Neuronal stem cell (in vitro differentiated cells): ENCODE data around the gene NKX3-2.

Source experiments
- DNase-seq: peaks from one replicate; pipeline ENCODE4 v3.0.0-alpha.2; 2013; ENCODE audit warnings: low spot score
- H2AFZ ChIP-seq: one replicate; pipeline ENCODE4 v1.6.1; 2013; ENCODE audit warnings: mild to moderate bottlenecking, low read length, inconsistent platforms
- H2AK5ac ChIP-seq: 2 replicates; pipeline ENCODE4 v1.6.1; 2013; ENCODE audit warnings: low read depth, mild to moderate bottlenecking, inconsistent platforms, low read length, moderate library complexity, mixed read lengths
- H2BK120ac ChIP-seq: 2 replicates; pipeline ENCODE4 v1.6.1; 2013; ENCODE audit warnings: low read depth, mild to moderate bottlenecking, inconsistent platforms, low read length, moderate library complexity, mixed read lengths
- H2BK12ac ChIP-seq: one replicate; pipeline ENCODE4 v1.6.1; 2013; ENCODE audit warnings: low read length, inconsistent platforms
- H2BK15ac ChIP-seq: 2 replicates; pipeline ENCODE4 v1.6.1; 2013; ENCODE audit warnings: mild to moderate bottlenecking, low read length, inconsistent platforms, mixed read lengths
- H2BK5ac ChIP-seq: one replicate; pipeline ENCODE4 v1.6.1; 2013; ENCODE audit warnings: inconsistent platforms, mild to moderate bottlenecking, low read length, moderate library complexity
- H3K14ac ChIP-seq: one replicate; pipeline ENCODE4 v1.6.1; 2013; ENCODE audit warnings: low read length, inconsistent platforms
- H3K18ac ChIP-seq: 2 replicates; pipeline ENCODE4 v1.6.1; 2013; ENCODE audit warnings: low read length, inconsistent platforms
- H3K23ac ChIP-seq: 2 replicates; pipeline ENCODE4 v1.6.1; 2013; ENCODE audit warnings: low read depth, mild to moderate bottlenecking, mixed read lengths, low read length, inconsistent platforms; ENCODE audit not compliant: poor library complexity
- H3K27ac ChIP-seq: replicated peaks from 3 replicates; pipeline ENCODE4 v1.5.1; 2013; ENCODE audit warnings: low read length, inconsistent platforms
- H3K27me3 ChIP-seq, 3 experiments: 2 replicates each; pipeline ENCODE4 v1.6.1; 2013; ENCODE audit warnings: low read length in 3 of 3, mild to moderate bottlenecking in 2 of 3, inconsistent platforms in 1 of 3, low read depth in 1 of 3, mixed read lengths in 1 of 3, moderate library complexity in 1 of 3; ENCODE audit not compliant: control insufficient read depth in 3 of 3, insufficient read depth in 3 of 3
- H3K36me3 ChIP-seq, 2 donors: replicated peaks in 1 of 2; 2 replicates each; pipeline ENCODE4 v1.6.1; 2013; ENCODE audit warnings: low read length in 2 of 2; ENCODE audit not compliant: control insufficient read depth in 2 of 2, insufficient read depth in 2 of 2
- H3K4ac ChIP-seq: 2 replicates; pipeline ENCODE4 v1.6.1; 2013; ENCODE audit warnings: inconsistent platforms, mild to moderate bottlenecking, low read length, moderate library complexity
- H3K4me1 ChIP-seq, 2 donors: 1 replicate in 1 of 2; 2 replicates in 1 of 2; pipeline ENCODE4 v1.6.1; 2013; ENCODE audit warnings: low read length in 2 of 2, low read depth in 1 of 2; ENCODE audit not compliant: control insufficient read depth in 2 of 2, insufficient read depth in 1 of 2
- H3K4me2 ChIP-seq: one replicate; pipeline ENCODE4 v1.6.1; 2013; ENCODE audit warnings: mild to moderate bottlenecking, low read length, inconsistent platforms; ENCODE audit not compliant: insufficient read depth, poor library complexity, severe bottlenecking
- H3K4me3 ChIP-seq, 2 donors: 2 replicates each; pipeline ENCODE4 v1.5.1; 2013; ENCODE audit warnings: low read length in 2 of 2, mild to moderate bottlenecking in 2 of 2, inconsistent platforms in 1 of 2, moderate library complexity in 1 of 2
- H3K79me1 ChIP-seq: one replicate; pipeline ENCODE4 v1.6.1; 2013; ENCODE audit warnings: low read depth, mild to moderate bottlenecking, inconsistent platforms, low read length, moderate library complexity
- H3K9ac ChIP-seq: one replicate; pipeline ENCODE4 v1.6.1; 2013; ENCODE audit warnings: mild to moderate bottlenecking, low read depth, low read length, inconsistent platforms; ENCODE audit not compliant: poor library complexity
- H3K9me3 ChIP-seq, 2 donors: replicated peaks in 1 of 2; 2 replicates each; pipeline versions ENCODE3 to v1.6.1; 2013; ENCODE audit warnings: low read length in 2 of 2, mild to moderate bottlenecking in 2 of 2, inconsistent platforms in 1 of 2, low read depth in 1 of 2, mixed read lengths in 1 of 2, moderate library complexity in 1 of 2; ENCODE audit not compliant: control insufficient read depth in 2 of 2, insufficient read depth in 1 of 2
- H4K8ac ChIP-seq: one replicate; pipeline ENCODE4 v1.6.1; 2013; ENCODE audit warnings: low read depth, mild to moderate bottlenecking, inconsistent platforms, low read length, moderate library complexity
- H4K91ac ChIP-seq: one replicate; pipeline ENCODE4 v1.6.1; 2013; ENCODE audit warnings: low read length, low read depth, mild to moderate bottlenecking, inconsistent platforms; ENCODE audit not compliant: poor library complexity
- WGBS, 2 donors: extraction: QIAGEN DNeasy Blood & Tissue Kit; methylation state at CpG; one replicate each; pipeline ENCODE4 v1.1.7; 2013; ENCODE audit warnings: missing lambda C conversion rate in 2 of 2, mixed read lengths in 1 of 2; ENCODE audit not compliant: insufficient read length in 2 of 2, insufficient replicate concordance in 1 of 2; ENCODE audit errors: extremely low coverage in 2 of 2; 5-methylcytosine and 5-hydroxymethylcytosine counted together

NKX3-2 gene

DNA sequence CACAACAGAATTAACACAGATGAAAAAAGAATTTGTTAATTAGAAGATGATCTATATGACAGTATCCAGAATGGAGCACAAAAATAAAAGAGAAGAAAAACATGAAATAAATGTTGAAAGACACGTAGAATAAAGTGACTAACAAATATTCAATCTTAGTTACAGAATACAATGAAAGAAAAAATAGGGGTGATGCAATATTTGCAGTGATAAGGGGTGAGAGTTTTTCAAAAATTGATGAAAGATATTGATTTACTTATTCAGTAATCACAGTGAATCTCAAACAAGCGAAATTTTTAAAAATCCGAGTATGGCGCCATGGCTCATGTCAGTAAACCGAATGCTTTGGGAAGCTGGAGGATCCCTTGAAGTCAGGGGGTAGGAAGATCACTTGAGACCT lies 39.9 kb downstream of the NKX3-2 start:
- Histone ChIP-seq H3K18ac (no peak overlapping the region), H2BK12ac (no peak overlapping the region), H3K79me1 (no peaks in the 10 kb centered on the region), H3K9ac (no peak overlapping the region), H3K9me3 (no peaks in the 10 kb centered on the region), H3K27me3 (peaks cover 0 to 14% (median 0%) of the 10 kb centered on the region in 3 experiments), H2BK5ac (no peak overlapping the region), H3K36me3 (no peaks in the 10 kb centered on the region), H2BK120ac (no peak overlapping the region), H3K23ac (no peak overlapping the region), H3K14ac (no peak overlapping the region), H2AK5ac (no peak overlapping the region), H2AFZ (no peak overlapping the region), H2BK15ac (no peak overlapping the region), H4K91ac (no peak overlapping the region), H3K4me3 (no peak overlapping the region), H4K8ac (no peak overlapping the region), H3K4me1 (peaks cover 0 to 1% of the 10 kb centered on the region in 2 donors), H3K27ac (no peak overlapping the region), H3K4ac (no peak overlapping the region), H3K4me2 (no peak overlapping the region)
- WGBS, 2 donors: no CpG with 5 or more reads among the region's 5 CpGs
- DNase-seq: no peak

DNA sequence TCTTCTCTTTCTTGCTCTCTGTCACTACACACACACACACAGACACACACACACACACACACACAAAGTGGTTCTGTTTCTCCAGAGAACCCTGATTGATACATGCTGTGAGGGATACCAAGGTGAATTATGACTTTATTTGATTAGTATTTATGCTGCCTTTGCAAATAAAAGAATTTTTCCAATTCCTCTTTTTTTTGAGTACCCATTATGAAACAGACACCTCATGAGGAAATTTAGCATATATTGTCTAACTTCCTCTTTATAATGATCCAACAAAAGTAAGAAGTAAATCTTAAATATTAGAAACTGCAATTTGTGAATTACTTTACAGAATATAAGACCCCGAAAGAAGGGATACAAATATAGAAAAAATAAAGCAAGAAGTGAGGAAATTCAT lies 45.8 kb downstream of the NKX3-2 start:
- Histone ChIP-seq H2BK120ac (no peak overlapping the region), H2BK12ac (no peak overlapping the region), H3K36me3 (no peaks in the 10 kb centered on the region), H3K9ac (no peak overlapping the region), H3K79me1 (no peaks in the 10 kb centered on the region), H4K91ac (no peak overlapping the region), H2AFZ (no peak overlapping the region), H3K4me3 (no peak overlapping the region), H3K9me3 (no peaks in the 10 kb centered on the region), H3K18ac (no peak overlapping the region), H4K8ac (no peak overlapping the region), H3K4me2 (no peak overlapping the region), H3K23ac (no peak overlapping the region), H2BK5ac (no peak overlapping the region), H3K4me1 (no peaks in the 10 kb centered on the region), H3K27me3 (peaks cover 0 to 4% (median 0%) of the 10 kb centered on the region in 3 experiments), H2BK15ac (no peak overlapping the region), H3K14ac (no peak overlapping the region), H3K4ac (no peak overlapping the region), H2AK5ac (no peak overlapping the region), H3K27ac (no peak overlapping the region)
- DNase-seq: no peak
- no CpG with 5 or more reads among the region's 1 CpG for WGBS, 2 donors

DNA sequence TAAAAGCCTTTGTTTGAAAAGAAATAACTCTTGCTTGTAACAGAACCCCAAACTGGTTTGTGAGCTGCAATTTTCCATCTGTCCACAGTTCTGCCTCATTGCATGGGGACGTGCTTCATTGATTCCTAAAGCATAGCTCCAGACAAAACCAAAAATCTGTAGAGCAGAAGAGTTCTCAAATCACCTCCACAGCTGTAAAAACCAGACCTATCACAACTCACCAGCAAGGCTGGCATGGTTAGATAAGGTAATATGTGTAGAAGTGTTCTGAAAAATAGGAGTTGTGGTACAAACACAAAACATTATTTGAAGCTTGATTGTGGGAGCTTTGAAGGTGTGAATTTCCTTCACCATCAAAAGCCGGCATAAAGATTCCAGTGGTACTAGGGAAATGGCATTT lies 47.7 kb downstream of the NKX3-2 start:
- H2BK15ac ChIP-seq: no peak overlapping the region
- whole genome bisulfite sequencing, 2 donors: no CpG with 5 or more reads among the region's 2 CpGs
- no peak overlapping the region for H4K8ac ChIP-seq
- H3K4me1 ChIP-seq: no peaks in the 10 kb centered on the region
- H2AFZ ChIP-seq: no peak overlapping the region
- H3K27ac ChIP-seq: no peak overlapping the region
- H3K9ac ChIP-seq: no peak overlapping the region
- no peaks in the 10 kb centered on the region for H3K79me1 ChIP-seq
- H3K23ac ChIP-seq: no peak overlapping the region
- H2BK120ac ChIP-seq: no peak overlapping the region
- H3K4me2 ChIP-seq: no peak overlapping the region
- no peak overlapping the region for H3K14ac ChIP-seq
- H3K18ac ChIP-seq: no peak overlapping the region
- no peak overlapping the region for H4K91ac ChIP-seq
- no peak overlapping the region for H2AK5ac ChIP-seq
- no peak overlapping the region for H2BK12ac ChIP-seq
- no peak overlapping the region for H3K4ac ChIP-seq
- H3K4me3 ChIP-seq: no peak overlapping the region
- H2BK5ac ChIP-seq: no peak overlapping the region
- H3K36me3 ChIP-seq: no peaks in the 10 kb centered on the region
- H3K27me3 ChIP-seq: peaks cover 0 to 4% (median 0%) of the 10 kb centered on the region in 3 experiments
- H3K9me3 ChIP-seq: no peaks in the 10 kb centered on the region
- no peak for DNase-seq

DNA sequence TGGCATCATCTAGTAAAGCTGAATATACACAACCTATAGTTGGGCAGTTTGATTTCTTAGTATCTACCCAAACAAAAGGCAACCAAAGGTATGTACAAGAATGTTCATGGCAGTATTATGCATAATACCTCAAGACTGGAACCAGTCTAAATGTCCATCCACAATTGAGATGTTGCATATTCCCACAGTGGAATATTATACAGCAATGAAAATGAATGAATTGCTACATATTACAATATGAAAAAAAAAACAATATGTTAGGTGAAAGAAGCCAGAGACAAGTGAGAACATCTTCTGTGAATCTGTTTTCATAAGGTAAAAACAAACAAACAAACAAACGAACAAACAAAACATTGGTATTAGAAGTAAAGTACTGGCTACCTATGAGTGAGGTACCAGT lies 48.6 kb downstream of the NKX3-2 start:
- H2BK15ac ChIP-seq: no peak overlapping the region
- H3K79me1 ChIP-seq: no peaks in the 10 kb centered on the region
- no peaks in the 10 kb centered on the region for H3K4me1 ChIP-seq
- H3K14ac ChIP-seq: no peak overlapping the region
- H2BK12ac ChIP-seq: no peak overlapping the region
- no peak overlapping the region for H3K27ac ChIP-seq
- no peak overlapping the region for H3K4me2 ChIP-seq
- no peak overlapping the region for H3K23ac ChIP-seq
- no peak overlapping the region for H3K4ac ChIP-seq
- H2BK5ac ChIP-seq: no peak overlapping the region
- no peak overlapping the region for H4K8ac ChIP-seq
- WGBS, 2 donors: no CpG with 5 or more reads among the region's 1 CpG
- no peak overlapping the region for H3K4me3 ChIP-seq
- no peaks in the 10 kb centered on the region for H3K9me3 ChIP-seq
- H3K9ac ChIP-seq: no peak overlapping the region
- peaks cover 0 to 4% (median 0%) of the 10 kb centered on the region in 3 experiments for H3K27me3 ChIP-seq
- no peak overlapping the region for H3K18ac ChIP-seq
- DNase-seq: no peak
- no peak overlapping the region for H2AFZ ChIP-seq
- no peak overlapping the region for H2BK120ac ChIP-seq
- no peaks in the 10 kb centered on the region for H3K36me3 ChIP-seq
- no peak overlapping the region for H4K91ac ChIP-seq
- H2AK5ac ChIP-seq: no peak overlapping the region
